ENCODE results near the gene VPS39.

VPS39 gene

GRCh38 chr15:42128476-42128875, 79.6 kb downstream of the VPS39 start:
- no peak for DNase-seq (ENCODE audit: low read depth in 2 of 2)

GRCh38 chr15:42123546-42123945, 84.6 kb downstream of the VPS39 start:
- no peak for DNase-seq (ENCODE audit: low read depth in 2 of 2)

DNA sequence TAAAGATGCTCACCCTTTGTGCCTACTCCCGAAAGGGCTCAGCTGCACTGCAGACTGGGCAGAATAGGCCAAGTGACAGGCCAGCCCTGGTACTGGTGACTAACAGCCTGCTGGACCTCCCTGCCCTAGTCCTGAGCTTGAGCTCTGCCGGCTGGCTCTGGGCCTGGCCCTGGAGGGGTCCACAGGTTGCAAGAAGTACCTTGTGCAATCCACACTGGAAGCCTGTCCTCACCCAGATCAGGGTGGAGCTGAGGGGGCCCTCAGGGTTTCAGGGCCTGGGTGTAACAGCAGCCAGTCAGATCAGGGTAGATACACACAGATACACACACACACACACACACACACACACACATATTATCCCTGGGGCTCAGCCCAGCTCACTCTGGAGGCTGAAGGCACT, 86.4 kb downstream of the VPS39 start:
- DNase-seq (ENCODE audit: low read depth in 2 of 2): no peak

GRCh38 chr15:42121021-42121420, 87.1 kb downstream of the VPS39 start:
- no peak for DNase-seq (ENCODE audit: low read depth in 2 of 2)

DNA sequence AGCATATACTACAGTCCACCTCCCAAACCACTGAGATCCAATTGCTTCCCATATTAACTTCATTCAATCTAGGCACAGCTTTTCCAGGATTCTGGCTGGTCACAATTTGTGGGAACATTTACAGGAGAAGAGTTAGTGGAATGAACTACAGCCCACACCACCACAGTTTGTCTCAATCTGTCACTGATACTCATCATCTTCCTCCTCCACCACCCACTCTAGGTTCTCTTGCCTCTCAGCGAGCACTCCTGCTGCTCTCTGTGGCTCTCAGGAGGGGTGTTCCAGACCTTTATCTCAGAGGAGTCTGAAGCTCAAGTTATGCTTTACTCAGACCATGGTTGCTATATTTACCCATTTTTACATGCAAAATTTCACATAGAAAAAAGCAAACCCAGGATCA, 87.8 kb downstream of the VPS39 start:
- no peak for DNase-seq (ENCODE audit: low read depth in 2 of 2)

DNA sequence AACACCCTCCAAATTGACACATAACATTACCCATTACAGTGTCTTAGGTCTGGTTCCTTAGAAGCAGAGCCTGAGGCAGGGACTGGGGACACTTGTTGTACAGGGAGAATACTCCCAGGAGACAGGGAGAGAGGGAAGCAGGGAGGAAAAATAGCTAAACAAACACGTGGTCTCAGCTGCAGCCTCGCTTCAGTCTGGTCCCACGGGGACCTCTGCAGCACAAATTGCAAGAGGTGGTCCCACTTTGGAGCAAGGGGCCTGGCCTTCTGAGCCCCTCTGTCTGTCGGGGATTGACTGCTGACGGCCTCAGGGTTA, 88.7 kb downstream of the VPS39 start:
- DNase-seq (ENCODE audit: low read depth in 2 of 2): no peak

- no peak for DNase-seq (ENCODE audit: low read depth in 2 of 2)
Observed at GRCh38 chr15:42118650-42119445, 89.3 kb downstream of the VPS39 start.

- no peak for DNase-seq (ENCODE audit: low read depth in 2 of 2)
Observed at GRCh38 chr15:42111924-42112323, 96.2 kb downstream of the VPS39 start.

DNA sequence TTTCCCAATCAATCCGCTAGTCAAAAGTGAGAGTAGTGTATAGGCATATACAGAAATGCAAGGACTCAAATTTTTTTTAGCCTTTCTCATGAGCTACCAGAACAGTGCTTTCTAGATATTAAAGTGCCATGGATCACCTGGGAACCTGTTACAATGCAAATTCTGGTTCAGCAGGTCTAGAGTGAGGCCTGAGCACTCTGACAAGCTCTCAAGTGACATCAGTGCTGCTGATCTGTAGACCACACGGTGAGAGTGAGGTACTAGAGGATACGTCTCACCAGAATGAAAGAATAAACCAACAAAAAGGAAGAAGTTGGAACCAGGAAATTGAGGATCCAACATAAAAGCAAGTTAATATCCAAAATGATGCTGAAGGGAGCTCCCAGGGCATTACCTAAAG, 97.7 kb downstream of the VPS39 start:
- DNase-seq (ENCODE audit: low read depth in 2 of 2): no peak

GRCh38 chr15:42108806-42109205, 99.3 kb downstream of the VPS39 start:
- no peak for DNase-seq (ENCODE audit: low read depth in 2 of 2)

All from stimulated activated CD8-positive, alpha-beta memory T cell treated with anti-CD3 and anti-CD28 coated beads, Interleukin-2, amount 100 ng/mL, for 1 hour (primary cell).